ENCODE results near the gene FBXL7. TPM values are rescaled to one million over a fixed set of nuclear protein-coding genes. Genes with fewer than 3 reads are reported as not detected.

Gene FBXL7
- total RNA-seq, 1 experiment from 2014 or later = 3.9 TPM

GRCh38 chr5:15980835-15981234, 480.9 kb downstream of the FBXL7 start:
- no peak for DNase-seq (ENCODE audit: extremely low read depth, low read depth)

- DNase-seq (ENCODE audit: extremely low read depth, low read depth) = no peak
These were observed 483.4 kb downstream of the FBXL7 start for GRCh38 chr5:15983392-15983791.

Small RNA genes lying within 50 kb of the gene (small RNA-seq; reads per million reads assigned to genes)
- gene MIR887 = 0.95 to 16.1 reads per million in 2 experiments

Data from NCI-H460 (cell line).